ENCODE data around the gene WDR53.

GRCh38 chr3:196517162-196517800 lies 51.1 kb downstream of the WDR53 start:
- TF ChIP-seq, protein P1, sequence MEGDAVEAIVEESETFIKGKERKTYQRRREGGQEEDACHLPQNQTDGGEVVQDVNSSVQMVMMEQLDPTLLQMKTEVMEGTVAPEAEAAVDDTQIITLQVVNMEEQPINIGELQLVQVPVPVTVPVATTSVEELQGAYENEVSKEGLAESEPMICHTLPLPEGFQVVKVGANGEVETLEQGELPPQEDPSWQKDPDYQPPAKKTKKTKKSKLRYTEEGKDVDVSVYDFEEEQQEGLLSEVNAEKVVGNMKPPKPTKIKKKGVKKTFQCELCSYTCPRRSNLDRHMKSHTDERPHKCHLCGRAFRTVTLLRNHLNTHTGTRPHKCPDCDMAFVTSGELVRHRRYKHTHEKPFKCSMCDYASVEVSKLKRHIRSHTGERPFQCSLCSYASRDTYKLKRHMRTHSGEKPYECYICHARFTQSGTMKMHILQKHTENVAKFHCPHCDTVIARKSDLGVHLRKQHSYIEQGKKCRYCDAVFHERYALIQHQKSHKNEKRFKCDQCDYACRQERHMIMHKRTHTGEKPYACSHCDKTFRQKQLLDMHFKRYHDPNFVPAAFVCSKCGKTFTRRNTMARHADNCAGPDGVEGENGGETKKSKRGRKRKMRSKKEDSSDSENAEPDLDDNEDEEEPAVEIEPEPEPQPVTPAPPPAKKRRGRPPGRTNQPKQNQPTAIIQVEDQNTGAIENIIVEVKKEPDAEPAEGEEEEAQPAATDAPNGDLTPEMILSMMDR (IDR thresholded peaks at IDR 0.05; ENCODE audit: insufficient read depth, low read depth, low read length) = no peak
- TF ChIP-seq EZH2 (IDR thresholded peaks at IDR 0.05; ENCODE audit: insufficient read depth, low read length) = no peak

Data from astrocyte (in vitro differentiated cells and primary cell).